ENCODE results near the gene SLC10A1. TPM values are rescaled to one million over a fixed set of nuclear protein-coding genes. Genes with fewer than 3 reads are reported as not detected.

SLC10A1 gene
- total RNA-seq, 1 experiment from 2014 or later: not detected

- Histone ChIP-seq H3K56ac (ENCODE audit: insufficient read length, low read depth, low read length) (no peak overlapping the region), H2BK12ac (ENCODE audit: insufficient read length, low read depth, low read length) (no peak overlapping the region), H3K14ac (ENCODE audit: insufficient read depth, low read length) (no peak overlapping the region), H2BK20ac (ENCODE audit: low read depth, low read length, poor library complexity, severe bottlenecking) (no peak overlapping the region), H3K4me1 (ENCODE audit: insufficient read depth, low read length) (no peaks in the 10 kb centered on the region), H3K27me3 (ENCODE audit: insufficient read depth, low read length) (no peaks in the 10 kb centered on the region), H4K20me1 (ENCODE audit: control insufficient read depth, insufficient read depth, insufficient read length) (no peaks in the 10 kb centered on the region), H3K27ac (ENCODE audit: insufficient read length, low read depth, low read length) (no peak overlapping the region), H2BK5ac (ENCODE audit: insufficient read length, low read length) (no peak overlapping the region), H3K79me1 (ENCODE audit: insufficient read depth, low read depth, low read length, poor library complexity, severe bottlenecking) (no peaks in the 10 kb centered on the region), H3K23ac (ENCODE audit: insufficient read length, low read depth, low read length) (no peak overlapping the region), H3K79me2 (ENCODE audit: insufficient read depth, low read length) (no peaks in the 10 kb centered on the region), H2AFZ (ENCODE audit: low read length) (no peak overlapping the region), H2AK5ac (ENCODE audit: insufficient read length, low read length) (no peak overlapping the region), H4K5ac (ENCODE audit: insufficient read length, low read depth, low read length) (no peak overlapping the region), H3K4ac (ENCODE audit: low read depth, low read length) (no peak overlapping the region), H3T11ph (ENCODE audit: low read length) (no peak overlapping the region), H3K18ac (ENCODE audit: insufficient read length, low read depth, low read length) (no peak overlapping the region), H3K23me2 (ENCODE audit: insufficient read length, low read depth, low read length, poor library complexity, severe bottlenecking) (no peaks in the 10 kb centered on the region), H4K91ac (ENCODE audit: insufficient read length, low read depth, low read length) (no peak overlapping the region), H3K4me2 (ENCODE audit: insufficient read depth, insufficient read length, low read length) (no peak overlapping the region), H3K9ac (ENCODE audit: extremely low read depth, insufficient read length, low read length) (no peak overlapping the region), H2BK15ac (ENCODE audit: low read depth, low read length) (no peak overlapping the region), H2BK120ac (ENCODE audit: low read depth, low read length, poor library complexity, severe bottlenecking) (no peak overlapping the region), H3K9me3 (ENCODE audit: control insufficient read depth, low read depth, low read length) (no peaks in the 10 kb centered on the region), H4K8ac (replicated peaks; ENCODE audit: insufficient read length, low read depth, low read length) (no peak overlapping the region)
- no peak overlapping the region for H3K27ac Mint-ChIP-seq
- H3K36me3 Mint-ChIP-seq (ENCODE audit: insufficient read depth in 1 of 3, low read depth in 3 of 3): 0 out of 7 replicates have a peak, but pooled peaks cover 0 to 2% (median 0%) of the 10 kb centered on the region in 3 experiments
- no peaks in the 10 kb centered on the region; a peak in 1 of 5 replicates for H3K9me3 Mint-ChIP-seq
- H3K4me3 Mint-ChIP-seq: no peak overlapping the region
- H3K4me1 Mint-ChIP-seq: no peaks in the 10 kb centered on the region
- TF ChIP-seq CTCF (conservative IDR thresholded peaks at IDR 0.05): no peak
- H3K27me3 Mint-ChIP-seq (ENCODE audit: low read depth): peaks cover 4% of the 10 kb centered on the region
- DNase-seq: no peak
Observed at GRCh38 chr14:69789118-69789640, 7.9 kb downstream of the SLC10A1 start.

Measured in H9 (cell line).